ENCODE results near the gene HPGD.

The HPGD gene

DNA sequence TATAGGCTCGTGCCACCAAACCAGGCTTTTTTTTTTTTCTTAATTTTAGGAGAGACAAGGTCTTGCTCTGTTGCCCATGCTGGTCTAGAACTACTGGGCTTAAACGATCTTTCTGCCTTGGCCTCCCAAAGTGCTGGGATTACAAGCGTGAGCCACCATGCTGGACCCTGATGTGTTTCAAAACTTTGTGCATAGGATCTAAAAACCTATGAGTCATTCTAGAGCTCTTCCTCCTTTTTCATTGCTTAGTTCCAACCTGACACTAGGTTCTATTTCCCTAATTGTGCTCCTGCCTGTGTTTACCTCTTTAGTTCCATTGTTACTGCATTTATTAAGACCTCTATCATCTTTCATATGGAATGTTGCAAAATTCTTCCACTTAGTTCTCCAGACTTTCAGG, 57.3 kb downstream of the HPGD start:
- no peak for DNase-seq

DNA sequence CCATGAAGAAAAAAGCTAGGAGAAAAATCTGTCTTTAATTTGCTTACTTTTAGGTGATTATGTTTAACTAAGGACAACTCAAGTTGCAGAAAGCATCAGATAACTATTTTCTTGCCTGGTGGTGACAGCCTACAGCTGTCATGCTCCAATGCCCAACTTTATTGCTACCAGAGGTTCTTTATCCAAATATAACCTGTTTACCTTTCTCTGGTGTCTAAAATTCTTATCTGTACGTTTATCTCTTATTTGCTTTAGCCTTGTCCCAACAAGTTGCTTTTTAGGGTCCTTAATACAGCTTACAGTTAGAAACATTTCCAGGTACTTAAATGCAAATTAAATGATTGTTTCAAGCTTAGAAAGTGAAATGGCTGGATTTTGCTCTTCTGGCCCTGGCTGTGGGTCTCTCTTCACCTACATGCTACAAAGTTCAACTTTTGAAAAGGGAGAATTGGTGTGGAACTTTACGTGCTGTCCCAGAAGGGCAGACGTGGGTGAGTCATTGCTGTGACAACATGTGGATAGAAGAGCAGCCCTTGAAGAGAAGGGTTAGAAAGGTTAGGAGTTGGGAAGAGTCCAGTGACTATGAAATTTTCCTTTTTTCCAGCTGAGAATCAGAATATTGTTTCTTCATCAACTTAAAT, 60.7 kb downstream of the HPGD start:
- DNase-seq: no peak

DNA sequence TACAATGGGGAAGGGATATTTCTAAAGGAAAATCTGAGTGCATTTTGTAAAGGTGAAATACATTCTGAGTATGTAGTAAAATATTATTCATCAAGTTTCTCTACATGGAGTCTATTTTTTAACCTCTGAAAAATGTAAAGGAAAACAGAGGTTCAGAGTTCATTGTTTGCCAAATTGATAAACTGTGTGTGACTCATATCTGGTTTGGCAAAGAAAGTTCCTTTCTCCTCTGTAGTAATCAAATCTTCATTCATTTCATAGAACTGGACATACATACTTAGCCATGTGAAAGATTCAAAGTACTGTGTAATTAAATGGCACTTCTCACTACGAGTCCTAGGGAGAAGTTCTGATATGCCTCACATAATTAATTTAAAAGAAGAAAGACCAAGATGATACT, 61.6 kb downstream of the HPGD start:
- DNase-seq: no peak

DNA sequence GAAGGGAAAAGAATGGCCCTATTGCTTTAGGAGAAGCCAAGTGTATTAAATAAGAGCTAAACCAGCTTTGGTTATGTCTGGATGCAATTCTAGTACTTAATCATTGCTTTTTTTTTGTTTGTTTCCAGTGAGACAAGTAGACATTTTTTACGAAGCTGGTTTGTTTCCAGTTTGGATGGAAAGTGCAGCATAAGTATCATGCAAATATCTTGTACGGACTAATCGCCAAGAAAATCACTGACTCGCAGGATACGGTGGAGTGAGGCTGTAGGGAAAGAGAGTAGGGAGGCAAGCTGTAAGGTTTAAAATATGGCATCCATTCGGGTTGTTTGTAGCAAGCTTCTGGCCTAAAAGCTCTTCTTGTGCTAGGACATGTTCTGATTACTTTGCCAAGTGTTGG, 64.8 kb downstream of the HPGD start:
- DNase-seq: no peak

DNA sequence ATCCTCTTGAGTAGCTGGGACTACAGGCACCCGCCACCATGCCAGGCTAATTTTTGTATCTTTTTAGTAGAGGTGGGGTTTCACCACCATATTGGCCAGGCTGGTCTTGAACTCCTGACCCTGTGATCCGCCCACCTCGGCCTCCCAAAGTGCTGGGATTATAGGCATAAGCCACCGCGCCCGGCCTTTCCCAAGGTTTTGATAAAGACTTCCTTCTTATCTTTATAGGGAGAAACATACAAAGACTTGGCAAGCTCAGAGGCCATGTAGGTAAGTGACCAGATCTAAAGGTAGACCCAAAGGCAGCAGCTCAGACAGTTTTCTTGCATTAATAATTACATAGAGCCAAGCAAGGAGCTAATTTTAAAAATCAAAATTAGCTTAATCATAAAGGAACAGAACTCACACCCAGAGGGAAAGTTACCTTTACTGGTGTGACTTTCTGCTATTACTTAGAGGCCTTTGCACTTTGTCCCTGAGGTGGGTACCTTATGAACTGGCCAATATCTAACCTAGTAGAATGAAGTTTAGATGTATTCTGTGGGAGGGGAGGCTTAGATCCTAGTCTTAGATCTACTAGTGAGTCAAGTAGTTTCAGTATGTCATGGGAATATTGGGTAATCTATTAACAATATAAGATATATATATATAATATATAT, 67.3 kb downstream of the HPGD start:
- DNase-seq: no peak

DNA sequence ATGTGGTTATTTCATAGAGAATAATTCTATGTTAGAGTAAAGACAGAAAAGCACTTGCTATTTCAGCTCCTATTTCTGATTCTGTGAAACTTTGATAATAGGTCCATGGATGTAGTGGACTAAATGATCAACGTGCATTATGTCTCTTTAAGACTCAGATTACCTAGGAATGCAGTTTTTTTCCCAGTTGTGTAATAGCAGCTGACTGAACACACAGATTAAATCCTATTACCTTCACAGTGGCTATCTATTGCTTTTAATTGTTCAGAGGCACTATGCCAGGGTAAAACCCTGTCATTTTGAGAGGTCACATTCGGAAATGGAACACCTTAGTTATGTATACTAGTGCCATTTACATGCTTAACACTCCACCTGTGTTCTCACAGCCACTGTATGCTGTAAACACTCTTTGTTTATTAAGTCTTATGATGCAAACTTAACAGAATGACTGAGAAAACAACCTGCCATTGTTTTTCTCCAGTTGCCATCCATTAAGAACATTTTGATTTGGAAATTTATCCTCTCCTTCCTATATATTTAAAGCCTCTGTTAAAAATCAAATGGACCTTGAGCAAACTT, 70.5 kb downstream of the HPGD start:
- DNase-seq: no peak

DNA sequence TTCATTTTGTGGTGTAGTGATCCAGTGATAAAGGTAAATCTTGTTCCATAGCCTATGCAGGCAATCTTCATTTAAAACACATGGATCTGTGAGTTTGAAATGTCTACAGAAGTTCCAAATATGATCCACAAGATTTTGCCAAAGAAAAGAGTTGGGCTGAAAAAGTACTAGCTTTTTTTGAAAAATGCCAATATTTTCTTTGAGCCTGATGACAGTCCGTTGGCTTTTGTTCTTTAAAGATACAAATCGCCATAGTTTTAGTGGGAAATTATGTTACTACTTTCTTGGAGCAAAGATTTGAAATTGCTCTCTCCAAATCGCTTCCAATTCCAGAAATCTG, 71.5 kb downstream of the HPGD start:
- DNase-seq: no peak

DNA sequence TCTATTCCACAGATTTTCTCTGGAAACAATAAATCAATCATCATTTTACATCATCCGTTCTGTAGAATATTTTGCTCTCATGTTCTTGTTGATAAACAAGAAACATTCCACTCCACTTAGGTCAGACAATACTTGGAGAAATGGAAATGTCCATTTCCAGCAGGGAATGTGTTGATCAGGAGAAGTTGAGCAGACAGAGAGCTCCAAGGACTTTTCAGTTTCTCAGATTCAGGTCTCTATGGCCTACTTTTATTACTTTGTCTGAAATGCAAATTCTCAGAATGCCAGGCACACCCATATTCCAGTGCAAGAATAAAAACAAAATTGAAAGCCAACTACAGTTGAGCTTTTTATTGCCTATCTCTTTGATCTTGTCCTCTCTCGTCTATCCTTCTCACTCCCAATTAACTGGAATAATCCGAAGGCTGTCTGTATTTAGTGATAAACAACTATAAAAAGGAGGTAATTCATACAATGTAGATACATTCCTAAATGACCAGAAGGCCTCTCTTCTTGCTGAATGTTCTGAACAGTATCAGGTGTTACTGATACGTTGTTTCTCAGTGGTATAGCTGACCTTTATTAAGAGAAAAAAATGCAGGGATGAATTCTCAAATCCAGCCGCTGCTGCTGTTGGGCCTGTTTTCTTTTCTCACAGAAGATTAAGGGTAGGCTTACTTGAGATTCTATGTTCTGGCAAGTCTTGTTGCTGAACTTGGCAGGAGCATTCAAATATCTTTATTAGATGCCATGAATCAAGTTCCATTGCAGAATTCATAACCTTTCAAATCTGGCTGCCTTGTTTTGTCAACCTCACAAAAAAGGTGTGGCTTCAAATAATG, 72.1 kb downstream of the HPGD start:
- no peak for DNase-seq

DNA sequence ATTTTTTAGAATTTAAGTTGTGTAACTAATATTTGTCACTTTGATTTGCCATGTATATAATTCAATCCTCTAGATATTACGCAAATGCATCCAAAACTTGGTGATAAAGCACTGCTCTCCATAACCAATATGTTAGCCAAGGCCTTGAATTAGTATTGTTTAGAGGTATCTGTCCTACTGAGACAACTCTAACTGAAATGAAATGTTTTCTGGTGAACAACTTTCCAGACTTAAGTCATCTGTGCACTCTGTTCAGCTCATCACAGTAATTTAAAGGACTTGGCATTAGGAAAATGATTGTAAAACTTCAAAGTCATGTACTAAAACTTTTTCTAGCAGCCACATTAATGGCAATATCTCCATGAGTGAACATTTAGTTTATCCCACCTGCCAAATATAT, 73.1 kb downstream of the HPGD start:
- no peak for DNase-seq

DNA sequence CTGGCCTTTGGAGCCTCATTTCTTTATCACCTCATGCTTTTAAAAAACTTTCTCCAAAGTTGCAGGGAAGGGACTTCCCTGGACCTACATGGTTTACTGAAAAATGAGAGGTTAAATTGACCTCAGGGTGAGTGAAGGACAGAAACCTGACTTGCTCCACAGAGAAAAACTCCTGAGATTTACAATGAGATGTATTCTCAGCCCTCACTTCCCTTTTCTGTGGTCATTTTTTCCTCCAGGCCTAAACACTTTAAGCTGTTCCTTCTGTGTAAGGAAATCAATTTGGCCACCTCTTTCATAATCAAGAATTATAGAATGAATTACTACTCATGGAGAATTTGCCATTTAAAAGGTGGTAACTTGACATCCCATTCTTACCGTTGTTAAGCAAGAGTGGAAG, 77.9 kb downstream of the HPGD start:
- no peak for DNase-seq
